Measurements from ENCODE around the gene KCNG4.

- TF ChIP-seq HDGF (IDR thresholded peaks at IDR 0.05; ENCODE audit: borderline replicate concordance) = no peak
- no peak for TF ChIP-seq SP1 (IDR thresholded peaks at IDR 0.05)
- TF ChIP-seq FOXA1 (IDR thresholded peaks at IDR 0.05) = no peak
- no peak for TF ChIP-seq BHLHE40 (IDR thresholded peaks at IDR 0.05; ENCODE audit: borderline replicate concordance)
- no peak for TF ChIP-seq FOXK2 (IDR thresholded peaks at IDR 0.05)
- TF ChIP-seq ELF4 (IDR thresholded peaks at IDR 0.05) = no peak
- TF ChIP-seq NFRKB (IDR thresholded peaks at IDR 0.05) = no peak
- TF ChIP-seq CTBP1 (IDR thresholded peaks at IDR 0.05; ENCODE audit: borderline replicate concordance) = no peak
- TF ChIP-seq FOXM1 (IDR thresholded peaks at IDR 0.05; ENCODE audit: borderline replicate concordance) = no peak
- TF ChIP-seq SUZ12 (IDR thresholded peaks at IDR 0.05) = no peak
- no peak for TF ChIP-seq TARDBP (IDR thresholded peaks at IDR 0.05)
- no peak for TF ChIP-seq ARNT (IDR thresholded peaks at IDR 0.05)
- TF ChIP-seq LEF1 (IDR thresholded peaks at IDR 0.05; ENCODE audit: borderline replicate concordance) = no peak
- no peak for TF ChIP-seq ZNF384 (IDR thresholded peaks at IDR 0.05)
Observed at GRCh38 chr16:84258266-84258665, 18.5 kb upstream of the KCNG4 start.

Data from HEK293T (cell line).